Ovary (tissue), 3 donors: ENCODE results near the gene ADAMTS12.

Experiments used
- EP300 ChIP-seq: sonication (generic); formaldehyde crosslinking; IDR thresholded peaks from one replicate; pipeline ENCODE4 v1.6.1; 2017; ENCODE audit warnings: antibody characterized with exemption
- POLR2A ChIP-seq: fragments of 450-650 bp; IDR thresholded peaks from one replicate; pipeline ENCODE4 v1.6.1; 2017; ENCODE audit warnings: antibody characterized with exemption, mild to moderate bottlenecking, moderate library complexity
- TF ChIP-seq, protein P1 (sequence below), 3 donors: fragments of 450-650 bp in 2 of 3; fragments of 200-600 bp in 1 of 3; IDR thresholded peaks; one replicate each; pipeline versions ENCODE4 v1.5.1 to v1.8.0; 2016 to 2022; ENCODE audit warnings: antibody characterized with exemption in 3 of 3, mild to moderate bottlenecking in 1 of 3
- donor health status: DM: no; HTN: no; CAD: no.

DNA sequence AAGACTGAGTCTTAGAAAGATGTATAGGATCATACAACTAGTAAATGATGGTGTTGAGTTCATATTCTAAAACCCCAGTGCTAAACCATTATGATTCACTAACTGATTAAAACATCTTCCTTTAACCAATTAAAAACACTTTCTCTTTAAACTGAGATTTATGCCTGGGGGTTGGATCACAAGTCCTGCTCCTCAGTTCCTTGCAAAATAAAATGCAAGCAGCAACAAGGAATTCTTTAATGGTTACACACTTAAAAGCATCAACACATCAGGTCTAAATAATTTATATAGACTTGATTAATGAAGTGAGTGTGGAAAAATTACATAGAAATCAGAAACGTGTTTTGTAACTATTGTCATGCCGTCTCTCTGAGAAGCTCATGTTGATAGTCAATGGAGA, 261.8 kb downstream of the ADAMTS12 start:
- TF ChIP-seq, protein P1, sequence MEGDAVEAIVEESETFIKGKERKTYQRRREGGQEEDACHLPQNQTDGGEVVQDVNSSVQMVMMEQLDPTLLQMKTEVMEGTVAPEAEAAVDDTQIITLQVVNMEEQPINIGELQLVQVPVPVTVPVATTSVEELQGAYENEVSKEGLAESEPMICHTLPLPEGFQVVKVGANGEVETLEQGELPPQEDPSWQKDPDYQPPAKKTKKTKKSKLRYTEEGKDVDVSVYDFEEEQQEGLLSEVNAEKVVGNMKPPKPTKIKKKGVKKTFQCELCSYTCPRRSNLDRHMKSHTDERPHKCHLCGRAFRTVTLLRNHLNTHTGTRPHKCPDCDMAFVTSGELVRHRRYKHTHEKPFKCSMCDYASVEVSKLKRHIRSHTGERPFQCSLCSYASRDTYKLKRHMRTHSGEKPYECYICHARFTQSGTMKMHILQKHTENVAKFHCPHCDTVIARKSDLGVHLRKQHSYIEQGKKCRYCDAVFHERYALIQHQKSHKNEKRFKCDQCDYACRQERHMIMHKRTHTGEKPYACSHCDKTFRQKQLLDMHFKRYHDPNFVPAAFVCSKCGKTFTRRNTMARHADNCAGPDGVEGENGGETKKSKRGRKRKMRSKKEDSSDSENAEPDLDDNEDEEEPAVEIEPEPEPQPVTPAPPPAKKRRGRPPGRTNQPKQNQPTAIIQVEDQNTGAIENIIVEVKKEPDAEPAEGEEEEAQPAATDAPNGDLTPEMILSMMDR (IDR thresholded peaks at IDR 0.05), result no peak
- TF ChIP-seq POLR2A (no peak), EP300 (no peak)
